HEK293 (cell line): ENCODE measurements around the gene CDX1.

Experiments used
- CTCF ChIP-seq: fragments of 450-650 bp; formaldehyde crosslinking; IDR thresholded peaks from 2 replicates; pipeline ENCODE4 v1.5.1; 2016; ENCODE audit warnings: missing biosample characterization, missing genetic modification characterization
- MYNN ChIP-seq: fragments of 450-650 bp; formaldehyde crosslinking; IDR thresholded peaks from 2 replicates; pipeline ENCODE4 v1.5.1; 2016; ENCODE audit warnings: missing biosample characterization, missing genetic modification characterization, borderline replicate concordance
- SP2 ChIP-seq: fragments of 450-650 bp; formaldehyde crosslinking; IDR thresholded peaks from 2 replicates; pipeline ENCODE4 v1.5.1; 2016; ENCODE audit warnings: missing biosample characterization, missing genetic modification characterization
- ZBTB17 ChIP-seq: fragments of 450-650 bp; formaldehyde crosslinking; IDR thresholded peaks from 2 replicates; pipeline ENCODE4 v1.5.1; 2016; ENCODE audit warnings: missing biosample characterization, missing genetic modification characterization
- ZBTB26 ChIP-seq: fragments of 450-650 bp; formaldehyde crosslinking; optimal IDR thresholded peaks from 2 replicates; pipeline ENCODE3; 2016; ENCODE audit warnings: missing biosample characterization, mild to moderate bottlenecking, missing genetic modification characterization
- ZNF133 ChIP-seq: fragments of 450-650 bp; formaldehyde crosslinking; IDR thresholded peaks from 2 replicates; pipeline ENCODE4 v1.5.1; 2016; ENCODE audit warnings: missing biosample characterization, missing genetic modification characterization
- ZNF184 ChIP-seq: fragments of 450-650 bp; IDR thresholded peaks from 2 replicates; pipeline ENCODE4 v1.5.1; 2018; ENCODE audit warnings: missing biosample characterization, mild to moderate bottlenecking, missing genetic modification characterization
- ZNF214 ChIP-seq: fragments of 450-650 bp; formaldehyde crosslinking; IDR thresholded peaks from 2 replicates; pipeline ENCODE4 v1.5.1; 2017; ENCODE audit warnings: missing biosample characterization, mild to moderate bottlenecking, missing genetic modification characterization, borderline replicate concordance
- ZNF280D ChIP-seq: fragments of 450-650 bp; formaldehyde crosslinking; IDR thresholded peaks from 2 replicates; pipeline ENCODE4 v1.5.1; 2016; ENCODE audit warnings: missing biosample characterization, missing genetic modification characterization
- ZNF544 ChIP-seq: fragments of 450-650 bp; formaldehyde crosslinking; IDR thresholded peaks from 2 replicates; pipeline ENCODE4 v1.5.0; 2017; ENCODE audit warnings: missing biosample characterization, missing genetic modification characterization
- ZNF571 ChIP-seq: fragments of 450-650 bp; formaldehyde crosslinking; IDR thresholded peaks from 2 replicates; pipeline ENCODE4 v1.5.0; 2017; ENCODE audit warnings: missing biosample characterization, missing genetic modification characterization
- ZNF830 ChIP-seq: fragments of 450-650 bp; IDR thresholded peaks from 2 replicates; pipeline ENCODE4 v1.5.0; 2018; ENCODE audit warnings: missing biosample characterization, missing genetic modification characterization, low read depth, mild to moderate bottlenecking, moderate library complexity
- TF ChIP-seq, protein P1 (sequence below): fragments of 450-650 bp; formaldehyde crosslinking; IDR thresholded peaks from 2 replicates; pipeline ENCODE4 v1.5.0; 2017; ENCODE audit warnings: missing biosample characterization, missing genetic modification characterization, borderline replicate concordance

- TF ChIP-seq CTCF (no peak), ZNF184 (tag by site-specific recombination) (no peak), ZNF133 (tag by site-specific recombination) (no peak), ZNF214 (tag by site-specific recombination) (no peak), ZBTB17 (no peak), ZNF571 (tag by site-specific recombination) (no peak), MYNN (tag by site-specific recombination) (no peak), ZNF280D (tag by site-specific recombination) (no peak), ZNF544 (tag by site-specific recombination) (no peak), ZNF830 (tag by site-specific recombination) (no peak), ZBTB26 (tag by site-specific recombination) (no peak), SP2 (no peak)
- TF ChIP-seq, protein P1, sequence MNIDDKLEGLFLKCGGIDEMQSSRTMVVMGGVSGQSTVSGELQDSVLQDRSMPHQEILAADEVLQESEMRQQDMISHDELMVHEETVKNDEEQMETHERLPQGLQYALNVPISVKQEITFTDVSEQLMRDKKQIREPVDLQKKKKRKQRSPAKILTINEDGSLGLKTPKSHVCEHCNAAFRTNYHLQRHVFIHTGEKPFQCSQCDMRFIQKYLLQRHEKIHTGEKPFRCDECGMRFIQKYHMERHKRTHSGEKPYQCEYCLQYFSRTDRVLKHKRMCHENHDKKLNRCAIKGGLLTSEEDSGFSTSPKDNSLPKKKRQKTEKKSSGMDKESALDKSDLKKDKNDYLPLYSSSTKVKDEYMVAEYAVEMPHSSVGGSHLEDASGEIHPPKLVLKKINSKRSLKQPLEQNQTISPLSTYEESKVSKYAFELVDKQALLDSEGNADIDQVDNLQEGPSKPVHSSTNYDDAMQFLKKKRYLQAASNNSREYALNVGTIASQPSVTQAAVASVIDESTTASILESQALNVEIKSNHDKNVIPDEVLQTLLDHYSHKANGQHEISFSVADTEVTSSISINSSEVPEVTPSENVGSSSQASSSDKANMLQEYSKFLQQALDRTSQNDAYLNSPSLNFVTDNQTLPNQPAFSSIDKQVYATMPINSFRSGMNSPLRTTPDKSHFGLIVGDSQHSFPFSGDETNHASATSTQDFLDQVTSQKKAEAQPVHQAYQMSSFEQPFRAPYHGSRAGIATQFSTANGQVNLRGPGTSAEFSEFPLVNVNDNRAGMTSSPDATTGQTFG (tag by site-specific recombination), result no peak
These were observed 10.0 kb upstream of the CDX1 start for GRCh38 chr5:150156540-150156939.
